Epidermal melanocyte (primary cell): Measurements from ENCODE around the gene LYPD3.

Experiments used
- DNase-seq: peaks from one replicate; pipeline ENCODE4 v3.0.0; 2011; ENCODE audit warnings: low spot score; ENCODE audit not compliant: insufficient read length

LYPD3 gene

DNA sequence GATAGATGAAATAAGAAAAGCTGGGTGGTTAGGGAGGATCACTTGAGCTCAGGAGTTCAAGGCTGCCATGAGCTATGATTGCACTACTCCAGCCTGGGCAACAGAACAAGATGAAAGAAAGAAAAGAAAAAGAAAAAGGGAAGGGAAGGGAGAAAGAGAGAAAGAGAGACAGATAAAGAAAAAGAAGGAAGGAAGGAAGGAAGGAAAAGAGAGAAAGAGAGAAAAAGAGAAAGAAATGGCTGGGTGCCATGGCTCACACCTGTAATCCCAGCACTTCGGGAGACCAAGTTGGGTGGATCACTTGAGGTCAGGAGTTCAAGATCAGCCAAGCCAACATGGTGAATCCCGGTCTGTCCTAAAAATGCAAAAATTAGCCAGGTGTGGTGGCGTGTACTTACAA, 29.6 kb downstream of the LYPD3 start:
- no peak for DNase-seq

DNA sequence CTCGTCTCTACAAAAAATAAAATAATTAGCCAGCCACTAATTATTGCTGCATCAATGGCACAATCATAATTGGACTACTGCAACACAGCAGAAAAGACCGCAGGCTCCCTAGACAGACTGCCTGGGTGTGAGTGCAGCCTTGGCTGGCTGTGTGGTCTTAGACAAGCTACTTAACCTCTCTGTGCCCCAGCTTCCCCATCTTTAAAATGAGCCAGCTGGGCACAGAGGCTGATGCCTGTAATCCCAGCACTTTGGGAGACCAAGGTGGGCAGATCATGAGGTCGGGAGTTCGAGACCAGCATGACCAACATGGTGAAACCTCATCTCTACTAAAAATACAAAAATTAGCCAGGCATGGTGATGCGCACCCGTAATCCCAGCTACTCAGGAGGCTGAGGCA, 31.7 kb downstream of the LYPD3 start:
- DNase-seq: no peak

DNA sequence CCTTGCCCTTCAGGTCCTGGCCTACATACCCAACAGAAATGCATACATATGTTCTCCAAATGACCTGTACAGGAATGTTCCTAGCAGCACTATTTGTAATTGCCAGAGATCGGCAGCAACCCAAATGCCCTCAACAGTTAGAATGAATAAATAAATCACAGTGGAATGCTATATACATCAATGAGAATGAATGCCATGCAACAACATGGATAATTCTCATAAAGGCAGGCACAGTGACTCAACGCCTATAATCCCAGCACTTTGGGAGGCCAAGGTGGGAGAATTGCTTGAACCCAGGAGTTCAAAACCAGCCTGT, 32.1 kb downstream of the LYPD3 start:
- DNase-seq: no peak

DNA sequence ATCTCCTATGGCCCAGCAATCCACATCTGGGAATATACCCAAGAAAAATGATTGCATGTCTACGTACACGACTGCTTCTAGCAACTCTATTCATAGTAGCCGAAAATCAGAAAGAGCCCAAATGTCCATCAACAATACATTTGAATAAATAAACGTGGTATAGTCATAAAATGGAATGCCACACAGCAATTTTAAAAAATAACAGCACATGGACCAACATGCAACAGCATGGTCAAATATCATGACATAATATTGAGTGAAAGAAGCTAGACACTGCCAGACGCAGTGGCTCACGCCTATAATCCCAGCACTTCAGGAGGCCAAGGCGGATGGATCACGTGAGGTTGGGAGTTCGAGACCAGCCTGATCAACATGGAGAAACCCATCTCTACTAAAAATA, 34.4 kb downstream of the LYPD3 start:
- DNase-seq: no peak

DNA sequence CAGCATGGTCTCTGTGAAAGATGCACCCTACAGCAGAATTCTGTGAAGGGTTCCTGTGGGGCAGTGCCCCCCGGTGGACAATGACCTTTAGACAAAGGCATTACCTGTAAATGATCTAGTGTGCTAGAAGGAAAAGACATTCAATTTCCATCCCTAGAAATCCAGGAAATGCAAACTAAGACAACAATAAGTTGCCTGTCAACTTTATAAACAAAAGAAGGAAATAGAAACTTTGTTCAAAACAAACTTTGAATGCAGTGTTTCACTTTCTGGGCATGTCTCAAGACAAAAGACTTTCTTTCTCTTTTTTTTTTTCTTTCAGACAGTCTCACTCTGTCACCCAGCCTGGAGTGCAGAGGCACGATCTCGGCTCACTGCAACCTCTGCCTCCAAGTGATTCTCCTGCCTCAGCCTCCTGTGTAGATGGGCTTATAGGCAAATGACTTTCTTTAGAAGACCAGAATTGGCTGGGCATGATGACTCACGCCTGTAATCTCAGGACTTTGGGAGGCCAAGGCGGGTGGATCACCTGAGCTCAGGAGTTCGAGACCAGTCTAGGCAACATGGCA, 35.2 kb downstream of the LYPD3 start:
- no peak for DNase-seq

DNA sequence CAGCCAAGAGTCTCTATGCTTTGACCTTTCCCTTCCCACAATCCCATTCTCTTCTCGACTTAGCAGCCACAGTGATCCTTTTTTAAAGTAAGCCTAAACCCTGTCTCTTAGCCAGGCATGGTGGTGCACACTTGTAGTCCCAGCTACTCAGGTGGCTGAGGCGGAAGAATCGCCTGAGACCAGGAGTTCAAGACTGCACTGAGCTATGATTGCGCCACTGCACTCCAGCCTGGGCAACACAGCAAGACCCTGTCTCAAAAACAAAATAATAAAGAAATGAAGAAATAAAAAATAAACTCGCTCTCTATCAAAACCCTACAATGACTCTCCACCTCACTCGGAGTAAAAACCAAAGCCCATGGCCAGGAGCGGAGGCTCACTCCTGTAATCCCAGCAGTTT, 36.0 kb downstream of the LYPD3 start:
- DNase-seq: no peak

DNA sequence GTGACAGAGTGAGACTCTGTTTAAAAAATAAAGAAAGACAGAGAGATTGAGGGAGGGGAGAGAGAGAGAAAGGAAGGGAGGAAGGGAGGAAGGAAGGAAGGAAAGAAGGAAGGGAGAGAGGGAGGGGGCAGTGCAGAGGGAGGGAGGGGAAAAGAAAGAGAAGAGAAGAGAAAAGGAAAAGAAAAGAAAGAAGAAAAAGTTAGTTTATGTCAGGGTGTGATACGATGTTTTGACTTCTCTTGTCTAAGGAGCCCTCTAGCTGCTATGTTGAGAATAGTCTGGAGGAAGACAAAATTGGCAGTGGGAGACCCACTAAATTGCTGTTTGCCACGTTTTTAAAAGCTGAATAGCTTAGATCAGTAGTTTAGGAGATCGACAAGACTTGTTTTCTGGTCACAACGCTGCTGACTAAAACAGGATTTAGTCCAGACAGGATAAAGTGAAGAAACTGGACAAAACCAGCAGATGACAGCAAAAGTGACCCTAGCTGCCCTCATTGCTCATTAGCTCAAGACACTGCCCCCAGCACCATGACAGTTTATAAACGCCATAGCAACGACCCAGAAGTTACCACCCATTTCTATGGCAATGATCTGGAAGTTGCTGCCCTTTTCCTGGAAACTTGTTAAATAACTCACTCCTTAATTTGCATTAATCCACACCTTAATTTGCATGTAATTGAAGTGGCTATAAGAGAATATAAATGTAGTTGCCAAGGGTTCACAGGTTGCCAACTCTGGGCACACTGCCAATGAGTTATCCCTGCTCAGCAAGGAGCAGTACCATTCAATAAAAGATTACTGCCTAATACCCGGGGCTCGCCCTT, 39.6 kb downstream of the LYPD3 start:
- DNase-seq: no peak

DNA sequence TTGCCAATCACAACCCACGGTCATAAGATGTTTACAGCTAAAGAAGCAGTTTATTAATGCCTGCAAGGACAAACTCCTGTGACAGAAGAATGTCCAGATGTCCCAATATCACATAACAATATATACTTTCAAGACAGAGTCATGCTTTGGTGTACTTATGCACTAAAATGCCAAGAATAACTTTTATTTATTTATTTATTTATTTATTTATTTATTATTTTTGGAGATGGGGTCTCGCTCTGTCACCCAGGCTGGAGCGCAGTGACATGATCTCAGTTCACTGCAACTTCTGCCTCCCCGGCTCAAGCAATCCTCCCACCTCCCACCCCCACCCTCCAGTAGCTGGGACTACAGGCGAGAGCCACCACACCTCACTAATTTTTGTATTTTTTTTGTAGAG, 41.6 kb downstream of the LYPD3 start:
- no peak for DNase-seq

DNA sequence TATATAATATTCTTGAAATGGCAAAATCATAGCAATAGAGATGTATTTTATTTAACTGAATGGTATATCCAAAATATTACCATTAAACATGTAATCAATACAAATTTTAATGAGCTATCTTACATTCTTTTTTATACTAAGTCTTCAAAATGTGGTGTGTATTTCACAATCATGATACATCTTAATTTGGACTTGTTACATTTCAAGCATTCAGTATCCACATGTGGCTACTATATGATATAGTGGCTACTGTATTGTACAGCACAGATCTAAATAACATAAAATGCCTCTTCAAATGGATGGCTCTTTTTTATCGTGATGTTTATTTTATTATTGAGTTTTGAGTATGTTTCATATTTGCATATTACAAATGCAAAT, 42.7 kb downstream of the LYPD3 start:
- DNase-seq: no peak

DNA sequence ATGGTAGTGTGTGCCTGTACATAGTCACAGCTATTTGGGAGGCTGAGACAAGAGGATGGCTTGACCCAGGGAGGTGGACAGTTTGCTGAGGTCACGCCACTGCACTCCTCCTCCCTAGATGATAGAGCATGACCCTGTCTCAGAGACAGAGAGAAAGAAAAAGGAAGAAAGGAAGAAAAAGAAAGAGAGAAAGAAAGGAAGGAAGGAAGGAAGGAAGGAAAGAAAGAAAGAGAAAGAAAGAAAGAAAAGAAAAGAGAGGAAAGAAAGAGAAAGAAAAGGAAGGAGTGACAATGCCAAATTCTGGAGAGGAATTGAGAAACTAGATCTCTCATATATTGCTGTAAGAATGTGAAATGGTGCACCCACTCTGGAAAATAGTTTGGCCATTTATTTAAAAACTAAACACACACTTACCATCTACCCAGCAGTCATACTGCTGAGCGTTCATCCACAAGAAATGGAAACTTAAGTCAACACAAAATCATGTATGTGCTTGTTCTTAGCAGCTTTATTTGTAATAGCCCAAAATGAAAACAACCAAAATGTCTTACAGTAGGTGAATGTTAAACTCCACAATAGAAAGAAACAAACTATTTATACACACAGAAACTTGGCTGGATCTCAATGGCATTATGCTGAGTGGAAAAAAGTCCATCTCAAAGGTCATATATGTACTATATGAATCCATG, 43.3 kb downstream of the LYPD3 start:
- no peak for DNase-seq

DNA sequence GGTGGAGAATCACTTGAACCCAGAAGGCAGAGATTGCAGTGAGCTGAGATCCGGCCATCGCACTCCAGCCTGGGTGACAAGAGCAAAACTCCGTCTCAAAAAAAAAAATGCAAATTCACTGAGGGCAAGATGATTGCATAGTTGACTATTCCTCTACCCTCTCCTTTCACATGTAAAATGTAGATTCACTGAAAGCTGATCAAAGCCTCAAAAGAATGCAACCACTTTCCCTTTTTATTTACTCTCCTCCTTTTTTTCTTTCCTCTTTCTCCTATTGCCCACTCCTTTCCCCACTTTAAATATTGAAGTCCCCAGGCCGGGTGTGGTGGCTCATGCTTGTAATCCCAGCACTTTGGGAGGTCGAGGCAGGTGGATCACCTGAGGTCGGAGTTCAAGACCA, 44.5 kb downstream of the LYPD3 start:
- no peak for DNase-seq

DNA sequence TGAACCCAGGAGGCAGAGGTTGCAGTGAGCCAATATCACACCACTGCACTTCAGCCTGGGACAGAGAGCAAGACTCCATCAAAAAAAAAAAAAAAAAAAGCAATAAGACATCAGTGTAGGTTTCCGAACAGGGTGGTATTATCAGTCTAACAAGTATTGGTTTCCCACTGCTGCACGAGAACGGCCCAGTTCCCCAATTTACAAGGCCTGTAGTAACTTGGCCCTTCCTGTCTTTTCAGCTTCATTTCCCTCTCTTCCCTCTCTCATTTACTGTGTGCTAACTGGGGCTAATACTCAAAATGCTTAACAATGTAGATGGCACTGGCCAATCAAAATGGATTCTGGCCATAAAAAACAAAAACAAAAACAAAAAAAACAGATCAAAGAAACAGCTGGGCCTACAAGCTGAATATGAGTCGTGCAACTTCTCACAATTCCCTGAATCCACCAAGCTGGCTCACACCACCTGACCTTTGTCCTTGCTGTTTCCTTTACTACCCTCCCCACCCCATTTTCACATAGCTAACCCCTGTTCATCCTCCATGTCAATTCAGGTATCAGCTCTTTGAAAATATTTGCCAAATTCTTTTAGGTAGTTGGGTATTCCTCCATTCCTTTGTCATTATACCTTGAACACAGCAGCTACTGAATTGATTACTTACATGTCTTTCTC, 48.3 kb downstream of the LYPD3 start:
- no peak for DNase-seq

DNA sequence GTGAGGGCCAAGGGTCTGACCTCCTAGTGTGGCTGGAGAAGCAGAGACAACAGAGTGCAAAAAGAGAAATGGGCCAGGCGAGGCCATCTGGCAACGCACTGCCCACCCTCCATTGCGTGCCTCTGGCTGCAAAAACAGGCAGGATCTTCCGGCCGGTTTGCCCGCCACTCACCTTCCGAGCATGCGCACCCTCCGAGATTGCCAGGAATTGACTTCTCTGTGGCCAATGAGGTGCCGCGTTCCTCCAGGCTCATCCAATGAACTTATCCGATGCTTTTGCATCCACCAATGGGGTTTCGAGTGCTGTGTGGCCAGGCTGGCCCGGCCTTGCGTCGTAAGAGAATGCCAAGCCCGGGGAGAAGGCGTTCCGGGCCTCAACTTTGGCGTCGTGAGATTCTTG, 50.9 kb downstream of the LYPD3 start, which contains the start of gene TEX101:
TSS of gene TEX101 (plus strand) at position 337 of the 400 bp plus-strand sequence. CDS start 1,030 bp downstream, outside the sequence.
- DNase-seq: no peak

DNA sequence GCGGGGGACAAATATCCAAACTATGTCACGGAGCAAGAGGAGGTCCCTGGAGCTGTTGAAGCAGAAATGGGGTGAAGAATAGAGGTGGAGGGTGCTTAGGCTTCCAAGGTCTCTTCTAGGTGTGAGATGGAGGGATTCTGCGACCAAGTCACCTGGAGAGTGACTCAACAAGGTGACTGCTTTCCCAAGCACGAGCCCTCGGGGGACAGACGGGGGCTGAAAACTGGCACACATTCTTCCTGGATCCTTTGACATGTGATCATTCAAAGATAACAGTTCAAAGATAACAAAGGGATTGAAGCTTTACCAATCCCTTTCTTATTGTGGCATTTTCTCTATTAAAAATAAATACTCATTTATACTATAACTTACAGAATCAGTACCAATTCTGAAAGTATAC, 53.0 kb downstream of the LYPD3 start:
- DNase-seq: no peak
